Tibial nerve (tissue), 4 donors: Measurements from ENCODE around the gene FOXI1. TPM values are rescaled to one million over a fixed set of nuclear protein-coding genes. Genes with fewer than 3 reads are reported as not detected.
"Not testable (repeated sequence)": the region's sequence is repeated elsewhere in the genome, so short reads cannot be mapped to it uniquely, and the experiment has no call there.

Source experiments
- DNase-seq, 2 donors: peaks; one replicate each; pipeline ENCODE4 v3.0.0-alpha.2; 2019; ENCODE audit warnings: low spot score in 2 of 2
- H3K27ac ChIP-seq, 4 donors: fragments of 200-600 bp; sonication (generic) in 3 of 4; one replicate each; pipeline ENCODE4 v1.5.1; 2017 to 2019; ENCODE audit warnings: mild to moderate bottlenecking in 1 of 4
- H3K27me3 ChIP-seq, 2 donors: fragments of 200-600 bp; sonication (generic) in 1 of 2; one replicate each; pipeline versions ENCODE4 v1.5.1 to v1.6.0; 2017 to 2019
- H3K36me3 ChIP-seq, 3 donors: fragments of 200-600 bp; sonication (generic); one replicate each; pipeline ENCODE4 v1.5.1; 2018 to 2019
- H3K4me1 ChIP-seq, 4 donors: fragments of 200-600 bp; sonication (generic) in 3 of 4; one replicate each; pipeline ENCODE4 v1.5.1; 2017 to 2019
- H3K4me3 ChIP-seq, 4 donors: fragments of 200-600 bp; sonication (generic) in 3 of 4; one replicate each; pipeline ENCODE4 v1.5.1; 2017 to 2019; ENCODE audit warnings: mild to moderate bottlenecking in 1 of 4, moderate library complexity in 1 of 4
- H3K9me3 ChIP-seq, 4 donors: fragments of 200-600 bp; sonication (generic) in 3 of 4; one replicate each; pipeline ENCODE4 v1.5.1; 2017 to 2019
- CTCF ChIP-seq, 5 experiments: fragments of 200-600 bp in 3 of 5; fragments of 450-650 bp in 2 of 5; sonication (generic) in 3 of 5; IDR thresholded peaks; one replicate each; pipeline ENCODE4 v1.5.1; 2016 to 2019; ENCODE audit warnings: antibody characterized with exemption in 5 of 5, mild to moderate bottlenecking in 3 of 5, moderate library complexity in 2 of 5
- EP300 ChIP-seq, 2 donors: sonication (generic); formaldehyde crosslinking; IDR thresholded peaks; one replicate each; pipeline ENCODE4 v1.6.1; 2017; ENCODE audit warnings: antibody characterized with exemption in 2 of 2, mild to moderate bottlenecking in 1 of 2
- POLR2A ChIP-seq, 2 donors: fragments of 450-650 bp; IDR thresholded peaks; one replicate each; pipeline ENCODE4 v1.6.1; 2017; ENCODE audit warnings: antibody characterized with exemption in 2 of 2, mild to moderate bottlenecking in 2 of 2, moderate library complexity in 2 of 2
- WGBS, 2 donors: methylation state at CpG; one replicate each; pipeline ENCODE4 v1.1.5; 2018; 5-methylcytosine and 5-hydroxymethylcytosine counted together
- total RNA-seq, 4 donors: library from RNA; depleted of rRNA; stranded (reverse); fragments of >200 nt; gene quantifications; one replicate each; pipeline ENCODE4 v1.1.0, GENCODE V29; 2016

Gene FOXI1
- total RNA-seq, 4 donors from 2014 or later = 0.44 TPM; not detected in 3

GRCh38 chr5:170138273-170138672 is 32.6 kb downstream of the FOXI1 start:
- no peak overlapping the region for H3K4me3 ChIP-seq
- H3K4me1 ChIP-seq = no peaks in the 10 kb centered on the region
- TF ChIP-seq POLR2A (IDR thresholded peaks at IDR 0.05) = no peak
- no peak for TF ChIP-seq CTCF (IDR thresholded peaks at IDR 0.05)
- no peak for TF ChIP-seq EP300 (IDR thresholded peaks at IDR 0.05)
- no peak overlapping the region for H3K27ac ChIP-seq
- H3K36me3 ChIP-seq = no peaks in the 10 kb centered on the region
- no peaks in the 10 kb centered on the region for H3K27me3 ChIP-seq
- no peaks in the 10 kb centered on the region for H3K9me3 ChIP-seq
- WGBS, 2 donors = 94 to 96% methylated on average over 4 of the region's 4 CpGs
- no peak for DNase-seq

- Histone ChIP-seq H3K27me3 (no peaks in the 10 kb centered on the region), H3K9me3 (no peaks in the 10 kb centered on the region), H3K36me3 (no peaks in the 10 kb centered on the region), H3K27ac (no peak overlapping the region), H3K4me1 (no peaks in the 10 kb centered on the region), H3K4me3 (no peak overlapping the region)
- WGBS, 2 donors = 83% methylated on average over 9 of the region's 9 CpGs
- TF ChIP-seq CTCF (IDR thresholded peaks at IDR 0.05) (no peak), EP300 (IDR thresholded peaks at IDR 0.05) (no peak), POLR2A (IDR thresholded peaks at IDR 0.05) (no peak)
- no peak for DNase-seq
These were observed 34.2 kb downstream of the FOXI1 start for GRCh38 chr5:170139786-170140335.

GRCh38 chr5:170141196-170141595 is 35.5 kb downstream of the FOXI1 start:
- not testable (repeated sequence) for H3K27me3 ChIP-seq, H3K4me1 ChIP-seq, H3K4me3 ChIP-seq, H3K27ac ChIP-seq, DNase-seq, H3K9me3 ChIP-seq, H3K36me3 ChIP-seq
- WGBS, 2 donors = 51 to 58% methylated on average over 7 of the region's 7 CpGs

- no peak for TF ChIP-seq POLR2A (IDR thresholded peaks at IDR 0.05)
- TF ChIP-seq CTCF (IDR thresholded peaks at IDR 0.05) = no peak
- no peak for TF ChIP-seq EP300 (IDR thresholded peaks at IDR 0.05)
- Histone ChIP-seq H3K36me3 (no peaks in the 10 kb centered on the region), H3K27ac (no peak overlapping the region), H3K4me3 (no peak overlapping the region), H3K9me3 (no peaks in the 10 kb centered on the region), H3K27me3 (no peaks in the 10 kb centered on the region), H3K4me1 (no peaks in the 10 kb centered on the region)
- no peak for DNase-seq
- 93 to 96% methylated on average over 14 of the region's 14 CpGs for WGBS, 2 donors
These were observed 35.9 kb downstream of the FOXI1 start for GRCh38 chr5:170141636-170142035.

- no peak overlapping the region for H3K27ac ChIP-seq
- no peak overlapping the region for H3K4me3 ChIP-seq
- no peaks in the 10 kb centered on the region for H3K36me3 ChIP-seq
- TF ChIP-seq POLR2A (IDR thresholded peaks at IDR 0.05) (no peak), CTCF (IDR thresholded peaks at IDR 0.05) (no peak), EP300 (IDR thresholded peaks at IDR 0.05) (no peak)
- DNase-seq = no peak
- H3K4me1 ChIP-seq = no peaks in the 10 kb centered on the region
- 95 to 96% methylated on average over 1 of the region's 1 CpG for WGBS, 2 donors
- no peaks in the 10 kb centered on the region for H3K27me3 ChIP-seq
- no peaks in the 10 kb centered on the region for H3K9me3 ChIP-seq
These were observed 36.5 kb downstream of the FOXI1 start for GRCh38 chr5:170142196-170142595.

GRCh38 chr5:170143091-170143490 is 37.4 kb downstream of the FOXI1 start:
- no peak for TF ChIP-seq POLR2A (IDR thresholded peaks at IDR 0.05)
- TF ChIP-seq CTCF (IDR thresholded peaks at IDR 0.05) = no peak
- TF ChIP-seq EP300 (IDR thresholded peaks at IDR 0.05) = no peak
- Histone ChIP-seq H3K27me3 (no peaks in the 10 kb centered on the region), H3K9me3 (no peaks in the 10 kb centered on the region), H3K27ac (no peak overlapping the region), H3K4me1 (no peaks in the 10 kb centered on the region), H3K36me3 (no peaks in the 10 kb centered on the region), H3K4me3 (no peak overlapping the region)
- DNase-seq = no peak
- 80 to 82% methylated on average over 7 of the region's 7 CpGs for WGBS, 2 donors
